Liver (tissue), 9 donors: Measurements from ENCODE around the gene ANXA11. TPM values are rescaled to one million over a fixed set of nuclear protein-coding genes. Genes with fewer than 3 reads are reported as not detected.
"Not testable (repeated sequence)": the region's sequence is repeated elsewhere in the genome, so short reads cannot be mapped to it uniquely, and the experiment has no call there.

Source experiments
- DNase-seq: peaks from one replicate; pipeline ENCODE4 v3.0.0-alpha.2; 2017; ENCODE audit warnings: low spot score
- H3K27ac ChIP-seq, 2 donors: one replicate each; pipeline ENCODE4 v1.7.0; 2013; ENCODE audit warnings: inconsistent platforms in 2 of 2, low read length in 2 of 2, control low read depth in 1 of 2, low read depth in 1 of 2, mild to moderate bottlenecking in 1 of 2
- H3K27me3 ChIP-seq, 4 donors: one replicate each; pipeline versions ENCODE4 v1.6.1 to v1.7.0; 2013; ENCODE audit warnings: low read length in 3 of 4, inconsistent platforms in 1 of 4, mild to moderate bottlenecking in 1 of 4, moderate library complexity in 1 of 4; ENCODE audit not compliant: control insufficient read depth in 4 of 4, insufficient read depth in 4 of 4
- H3K36me3 ChIP-seq, 4 donors: one replicate each; pipeline versions ENCODE4 v1.6.1 to v1.7.0; 2013; ENCODE audit warnings: low read length in 3 of 4, mild to moderate bottlenecking in 3 of 4, low read depth in 1 of 4, moderate library complexity in 1 of 4; ENCODE audit not compliant: control insufficient read depth in 4 of 4, insufficient read depth in 3 of 4
- H3K4me1 ChIP-seq, 4 donors: one replicate each; pipeline versions ENCODE4 v1.6.1 to v1.7.0; 2013; ENCODE audit warnings: low read length in 3 of 4, mild to moderate bottlenecking in 3 of 4, moderate library complexity in 1 of 4; ENCODE audit not compliant: control insufficient read depth in 4 of 4, insufficient read depth in 4 of 4
- H3K4me3 ChIP-seq, 3 donors: one replicate each; pipeline versions ENCODE4 v1.6.1 to v1.7.0; 2013; ENCODE audit warnings: low read length in 3 of 3, control low read depth in 1 of 3, low read depth in 1 of 3, mild to moderate bottlenecking in 1 of 3
- H3K9ac ChIP-seq, 2 donors: one replicate each; pipeline ENCODE4 v1.7.0; 2013; ENCODE audit warnings: low read length in 2 of 2, mild to moderate bottlenecking in 2 of 2, moderate library complexity in 2 of 2, control low read depth in 1 of 2, low read depth in 1 of 2
- H3K9me3 ChIP-seq, 4 donors: one replicate each; pipeline versions ENCODE4 v1.6.1 to v1.7.0; 2013; ENCODE audit warnings: low read length in 3 of 4; ENCODE audit not compliant: control insufficient read depth in 4 of 4
- EGR1 ChIP-seq, 2 donors: IDR thresholded peaks; 2 replicates each; pipeline ENCODE4 v1.6.1; 2016 to 2018; ENCODE audit warnings: antibody characterized with exemption in 2 of 2, low read depth in 2 of 2
- FOXA2 ChIP-seq: IDR thresholded peaks from 2 replicates; pipeline ENCODE4 v1.6.1; 2016; ENCODE audit warnings: antibody characterized with exemption
- GABPA ChIP-seq, 2 donors: IDR thresholded peaks in 1 of 2; conservative IDR thresholded peaks in 1 of 2; 2 replicates each; pipeline ENCODE4 v1.6.1; 2016; ENCODE audit warnings: antibody characterized with exemption in 2 of 2, mild to moderate bottlenecking in 1 of 2, moderate library complexity in 1 of 2
- JUND ChIP-seq, 2 donors: IDR thresholded peaks; 2 replicates each; pipeline ENCODE4 v1.6.1; 2016; ENCODE audit warnings: antibody characterized with exemption in 2 of 2
- NR2F2 ChIP-seq: IDR thresholded peaks from 2 replicates; pipeline ENCODE4 v1.6.1; 2016; ENCODE audit warnings: antibody characterized with exemption
- RXRA ChIP-seq, 2 donors: IDR thresholded peaks; 2 replicates each; pipeline ENCODE4 v1.6.1; 2017 to 2018; ENCODE audit warnings: antibody characterized with exemption in 2 of 2, mild to moderate bottlenecking in 1 of 2
- SP1 ChIP-seq: IDR thresholded peaks from 2 replicates; pipeline ENCODE4 v1.6.1; 2018; ENCODE audit warnings: antibody characterized with exemption, mild to moderate bottlenecking
- TAF1 ChIP-seq: conservative IDR thresholded peaks from 2 replicates; pipeline ENCODE4 v1.6.1; 2016; ENCODE audit warnings: antibody characterized with exemption, mild to moderate bottlenecking
- WGBS: extraction: QIAGEN DNeasy Blood & Tissue Kit; methylation state at CpG from one replicate; pipeline ENCODE4 v1.1.7; 2013; 5-methylcytosine and 5-hydroxymethylcytosine counted together
- polyA plus RNA-seq, 2 donors: library from polyadenylated mRNA; stranded (reverse) in 1 of 2; unstranded in 1 of 2; fragments of 200-250 nt in 1 of 2; fragments of >200 nt in 1 of 2; fragmentation: Nextera tagmentation in 1 of 2; extraction: Ambion mirVana in 1 of 2; gene quantifications; one replicate each; pipeline versions ENCODE4 v1.2.1 to v1.2.3, GENCODE V29; 2013 to 2015
- total RNA-seq, 2 donors: library from RNA; depleted of rRNA; stranded (reverse); fragments of >200 nt; gene quantifications; one replicate each; pipeline ENCODE4 v1.2.3, GENCODE V29; 2014
- TF ChIP-seq, protein P1 (sequence below): fragments of 150-350 bp; IDR thresholded peaks from 2 replicates; pipeline ENCODE4 v1.5.1; 2017; ENCODE audit warnings: improper control_type of control experiment, low read depth, low read length; ENCODE audit not compliant: missing input control
- TF ChIP-seq, protein P2 (sequence below): IDR thresholded peaks from 2 replicates; pipeline ENCODE4 v1.6.1; 2016; ENCODE audit warnings: antibody characterized with exemption
- TF ChIP-seq, protein P3 (sequence below): IDR thresholded peaks from 2 replicates; pipeline ENCODE4 v1.6.1; 2016; ENCODE audit warnings: antibody characterized with exemption
- donor health status: healthy.
- donor health status: healthy.
- donor health status: healthy.
- donor health status: healthy.
- donor health status: healthy.

Gene ANXA11
- total and polyA plus RNA-seq, 4 donors = 14.0 to 40.4 (median 24.8) TPM

GRCh38 chr10:80202530-80202929 lies 2.8 kb downstream of the ANXA11 start:
- H3K27me3 ChIP-seq, DNase-seq, H3K9ac ChIP-seq, H3K4me3 ChIP-seq, H3K9me3 ChIP-seq, H3K36me3 ChIP-seq: not testable (repeated sequence)
- H3K27ac ChIP-seq = peak overlapping the region; percentile 48 to 95
- H3K4me1 ChIP-seq = peaks cover 10 to 59% (median 27%) of the 10 kb centered on the region in 4 donors
- 89% methylated on average over 6 of the region's 6 CpGs for WGBS

DNA sequence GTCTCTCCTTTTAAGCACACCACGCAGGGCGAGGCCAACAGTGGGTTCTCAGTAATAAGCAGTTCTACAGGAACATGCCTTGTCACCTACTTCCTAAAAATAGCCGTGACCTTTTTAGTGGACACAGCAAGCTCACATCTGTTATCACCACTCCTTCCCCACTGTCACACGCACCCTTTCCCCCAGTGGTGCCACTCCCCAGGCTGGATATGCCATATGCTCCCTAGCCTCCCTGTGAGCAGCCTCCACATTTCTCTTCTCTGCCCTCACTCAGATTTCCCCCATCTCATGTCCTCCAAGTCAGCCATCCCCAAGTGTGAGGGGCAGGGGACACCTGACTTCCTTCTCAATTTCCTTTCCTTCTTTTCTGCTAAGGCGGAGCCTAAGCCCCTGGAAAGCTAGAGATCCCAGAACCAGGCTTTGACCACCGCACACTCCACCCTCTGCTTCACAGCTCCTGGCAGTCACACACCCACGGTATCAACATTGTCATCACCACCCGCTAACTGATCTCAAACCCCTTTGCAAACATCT lies 3.7 kb downstream of the ANXA11 start:
- no peaks in the 10 kb centered on the region for H3K36me3 ChIP-seq
- H3K4me1 ChIP-seq = peaks cover 9 to 66% (median 34%) of the 10 kb centered on the region in 4 donors
- WGBS = 80% methylated on average over 8 of the region's 8 CpGs
- DNase-seq = no peak
- TF ChIP-seq SP1 = no peak
- no peak for TF ChIP-seq TAF1
- no peak for TF ChIP-seq EGR1 (IDR thresholded peaks at IDR 0.05; ENCODE audit: low read depth in 2 of 2)
- TF ChIP-seq, protein P1, sequence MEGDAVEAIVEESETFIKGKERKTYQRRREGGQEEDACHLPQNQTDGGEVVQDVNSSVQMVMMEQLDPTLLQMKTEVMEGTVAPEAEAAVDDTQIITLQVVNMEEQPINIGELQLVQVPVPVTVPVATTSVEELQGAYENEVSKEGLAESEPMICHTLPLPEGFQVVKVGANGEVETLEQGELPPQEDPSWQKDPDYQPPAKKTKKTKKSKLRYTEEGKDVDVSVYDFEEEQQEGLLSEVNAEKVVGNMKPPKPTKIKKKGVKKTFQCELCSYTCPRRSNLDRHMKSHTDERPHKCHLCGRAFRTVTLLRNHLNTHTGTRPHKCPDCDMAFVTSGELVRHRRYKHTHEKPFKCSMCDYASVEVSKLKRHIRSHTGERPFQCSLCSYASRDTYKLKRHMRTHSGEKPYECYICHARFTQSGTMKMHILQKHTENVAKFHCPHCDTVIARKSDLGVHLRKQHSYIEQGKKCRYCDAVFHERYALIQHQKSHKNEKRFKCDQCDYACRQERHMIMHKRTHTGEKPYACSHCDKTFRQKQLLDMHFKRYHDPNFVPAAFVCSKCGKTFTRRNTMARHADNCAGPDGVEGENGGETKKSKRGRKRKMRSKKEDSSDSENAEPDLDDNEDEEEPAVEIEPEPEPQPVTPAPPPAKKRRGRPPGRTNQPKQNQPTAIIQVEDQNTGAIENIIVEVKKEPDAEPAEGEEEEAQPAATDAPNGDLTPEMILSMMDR = no peak
- TF ChIP-seq FOXA2 = no peak
- no peak for TF ChIP-seq NR2F2
- TF ChIP-seq, protein P2, sequence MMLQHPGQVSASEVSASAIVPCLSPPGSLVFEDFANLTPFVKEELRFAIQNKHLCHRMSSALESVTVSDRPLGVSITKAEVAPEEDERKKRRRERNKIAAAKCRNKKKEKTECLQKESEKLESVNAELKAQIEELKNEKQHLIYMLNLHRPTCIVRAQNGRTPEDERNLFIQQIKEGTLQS = no peak
- no peak for TF ChIP-seq RXRA (IDR thresholded peaks at IDR 0.05)
- TF ChIP-seq JUND (IDR thresholded peaks at IDR 0.05) = no peak
- no peak overlapping the region for H3K4me3 ChIP-seq
- no peaks in the 10 kb centered on the region for H3K27me3 ChIP-seq
- peak overlapping the region; percentile 48 to 56 for H3K27ac ChIP-seq
- H3K9me3 ChIP-seq = no peaks in the 10 kb centered on the region
- no peak overlapping the region for H3K9ac ChIP-seq

- H3K27me3 ChIP-seq = no peaks in the 10 kb centered on the region
- H3K9ac ChIP-seq = no peak overlapping the region
- no peaks in the 10 kb centered on the region for H3K36me3 ChIP-seq
- no peak overlapping the region for H3K4me3 ChIP-seq
- DNase-seq = no peak
- WGBS = 94% methylated on average over 10 of the region's 10 CpGs
- H3K4me1 ChIP-seq = peaks cover 8 to 64% (median 36%) of the 10 kb centered on the region in 4 donors
- TF ChIP-seq FOXA2 (no peak), GABPA (IDR thresholded peaks at IDR 0.05 in 1 of 2, conservative IDR thresholded peaks at IDR 0.05 in 1 of 2) (no peak), JUND (IDR thresholded peaks at IDR 0.05) (no peak), EGR1 (IDR thresholded peaks at IDR 0.05; ENCODE audit: low read depth in 2 of 2) (no peak), SP1 (no peak)
- TF ChIP-seq, protein P1 = no peak
- TF ChIP-seq, protein P3, sequence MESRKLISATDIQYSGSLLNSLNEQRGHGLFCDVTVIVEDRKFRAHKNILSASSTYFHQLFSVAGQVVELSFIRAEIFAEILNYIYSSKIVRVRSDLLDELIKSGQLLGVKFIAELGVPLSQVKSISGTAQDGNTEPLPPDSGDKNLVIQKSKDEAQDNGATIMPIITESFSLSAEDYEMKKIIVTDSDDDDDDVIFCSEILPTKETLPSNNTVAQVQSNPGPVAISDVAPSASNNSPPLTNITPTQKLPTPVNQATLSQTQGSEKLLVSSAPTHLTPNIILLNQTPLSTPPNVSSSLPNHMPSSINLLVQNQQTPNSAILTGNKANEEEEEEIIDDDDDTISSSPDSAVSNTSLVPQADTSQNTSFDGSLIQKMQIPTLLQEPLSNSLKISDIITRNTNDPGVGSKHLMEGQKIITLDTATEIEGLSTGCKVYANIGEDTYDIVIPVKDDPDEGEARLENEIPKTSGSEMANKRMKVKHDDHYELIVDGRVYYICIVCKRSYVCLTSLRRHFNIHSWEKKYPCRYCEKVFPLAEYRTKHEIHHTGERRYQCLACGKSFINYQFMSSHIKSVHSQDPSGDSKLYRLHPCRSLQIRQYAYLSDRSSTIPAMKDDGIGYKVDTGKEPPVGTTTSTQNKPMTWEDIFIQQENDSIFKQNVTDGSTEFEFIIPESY = no peak
- TF ChIP-seq, protein P2 = no peak
- no peaks in the 10 kb centered on the region for H3K9me3 ChIP-seq
- H3K27ac ChIP-seq = peak overlapping the region; percentile 7 to 66
Observed at GRCh38 chr10:80200687-80201086, 4.7 kb downstream of the ANXA11 start.
